ENCODE data around the gene RNF38.
"Not testable (repeated sequence)": the region's sequence is repeated elsewhere in the genome, so short reads cannot be mapped to it uniquely, and the experiment has no call there.

Gene RNF38

DNA sequence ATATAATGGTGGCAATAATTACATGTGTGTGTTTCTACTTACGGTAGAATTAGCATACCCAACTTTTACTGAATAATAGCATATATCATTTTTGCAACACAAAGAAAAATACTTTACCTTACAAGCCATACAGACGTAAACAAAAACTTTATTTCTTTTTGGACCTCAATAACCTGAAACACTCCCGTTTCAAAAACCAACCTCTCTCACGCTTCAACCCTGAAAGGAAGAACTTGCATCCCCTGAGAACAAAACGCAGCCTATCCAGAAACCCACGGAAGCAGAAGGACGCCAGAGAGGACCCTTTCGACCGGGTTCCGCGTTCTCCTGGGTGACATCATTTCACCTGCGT is at the start of gene RNF38:
Gene RNF38, minus strand, starts transcription at position 290 of the 352 bp plus-strand sequence. Its CDS starts 161 bp downstream, at position 129.
- peak in 1 of 3 experiments; percentile 25 for DNase-seq (ENCODE audit: low read depth in 3 of 3)

DNA sequence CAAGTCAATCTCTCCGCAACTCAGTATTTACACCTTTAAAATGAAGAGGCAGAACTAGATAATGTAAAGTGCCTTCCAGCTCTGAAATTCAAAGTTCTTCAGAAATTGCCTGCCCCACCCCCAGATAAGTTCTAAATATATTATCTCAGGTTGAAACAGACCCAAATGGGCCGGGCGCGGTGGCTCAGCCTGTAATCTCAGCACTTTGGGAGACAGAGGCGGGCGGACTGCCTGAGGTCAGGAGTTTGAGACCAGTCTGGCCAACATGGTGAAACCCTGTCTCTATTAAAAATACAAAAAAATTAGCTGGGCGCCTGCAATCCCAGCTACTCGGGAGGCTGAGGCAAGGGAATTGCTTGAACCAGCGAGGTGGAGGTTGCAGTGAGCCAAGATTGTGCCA is 48.5 kb upstream of the RNF38 start:
- DNase-seq (ENCODE audit: low read depth in 3 of 3) = not testable (repeated sequence)

DNA sequence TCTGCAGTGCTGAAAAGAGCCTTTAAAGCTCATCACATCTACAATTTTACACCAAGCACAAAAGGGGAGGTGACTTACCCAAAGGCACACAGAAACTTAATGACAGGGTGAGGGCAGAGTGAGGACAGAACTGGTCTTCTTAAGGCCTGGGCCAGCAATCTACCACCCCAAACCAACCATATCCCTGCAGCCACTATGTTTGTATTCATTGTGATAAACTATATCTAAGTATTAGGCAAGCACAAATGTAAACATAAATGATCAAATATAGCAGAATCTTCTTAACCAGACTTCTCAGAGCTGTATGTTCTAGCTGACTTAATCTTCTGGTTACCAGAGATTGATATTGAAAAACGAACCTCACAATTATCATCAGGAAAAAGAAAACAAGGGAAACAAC is 47.9 kb upstream of the RNF38 start:
- DNase-seq (ENCODE audit: low read depth in 3 of 3) = no peak

DNA sequence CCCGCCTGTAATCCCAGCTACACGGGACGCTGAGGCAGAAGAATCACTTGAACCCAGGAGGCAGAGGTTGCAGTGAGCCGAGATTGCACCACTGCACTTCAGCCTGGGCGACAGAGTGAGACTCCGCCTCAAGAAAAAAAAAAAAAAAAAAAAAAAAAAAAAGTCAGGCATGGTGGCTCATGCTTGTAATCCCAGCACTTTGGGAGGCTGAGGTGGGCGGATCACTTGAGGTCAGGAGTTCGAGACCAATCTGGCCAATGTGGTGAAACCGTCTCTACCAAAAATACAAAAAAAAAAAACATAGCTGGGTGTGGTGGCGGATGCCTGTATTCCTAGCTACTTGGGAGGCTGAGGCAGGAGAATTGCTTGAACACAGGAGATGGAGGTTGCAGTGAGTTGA is 46.6 kb upstream of the RNF38 start:
- DNase-seq (ENCODE audit: low read depth in 3 of 3) = not testable (repeated sequence)

DNA sequence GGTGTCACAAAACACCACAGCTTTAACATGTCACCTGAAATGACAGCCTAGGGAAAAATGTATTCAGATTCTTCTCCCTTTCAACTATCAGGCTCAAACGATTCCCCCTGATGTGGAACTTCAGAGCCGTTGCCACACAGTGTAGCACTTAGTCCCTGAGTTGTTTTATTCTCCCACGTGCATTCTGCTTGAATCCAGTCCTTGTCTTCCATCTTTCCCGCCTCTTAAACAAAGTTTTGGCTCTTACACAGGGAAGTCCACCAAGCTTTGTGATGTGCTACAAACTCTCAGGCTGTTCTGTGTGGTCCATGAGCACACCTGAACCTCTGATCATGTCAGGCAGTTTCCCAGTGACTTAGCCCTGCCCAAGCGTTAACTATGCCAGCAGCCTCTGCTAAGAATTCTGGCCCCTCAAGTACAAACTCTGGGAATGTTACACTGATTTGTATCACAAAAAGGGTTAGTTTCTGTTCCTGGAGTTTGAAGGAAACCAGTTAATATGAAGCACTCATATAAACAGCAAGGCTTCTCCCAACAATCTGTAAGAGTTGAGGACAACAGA is 45.8 kb upstream of the RNF38 start:
- DNase-seq (ENCODE audit: low read depth in 3 of 3) = no peak

DNA sequence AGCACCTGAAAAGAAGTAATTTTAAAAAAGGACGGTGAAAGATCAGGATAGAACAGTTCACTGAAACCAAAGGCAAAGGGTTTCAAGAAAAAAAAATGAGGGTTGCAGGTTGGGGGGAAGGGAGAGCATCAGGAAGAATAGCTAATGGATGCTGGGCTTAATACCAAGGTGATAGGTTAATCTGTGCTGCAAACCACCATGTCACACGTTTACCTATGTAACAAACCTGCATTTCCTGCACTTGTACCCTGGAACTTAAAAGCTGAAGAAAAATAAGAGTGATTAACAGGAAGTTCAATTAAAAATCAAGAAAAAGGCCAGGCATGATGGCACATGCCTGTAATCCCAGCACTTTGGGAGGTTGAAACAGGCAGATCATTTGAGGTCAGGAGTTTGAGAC is 44.1 kb upstream of the RNF38 start:
- no peak for DNase-seq (ENCODE audit: low read depth in 3 of 3)

DNA sequence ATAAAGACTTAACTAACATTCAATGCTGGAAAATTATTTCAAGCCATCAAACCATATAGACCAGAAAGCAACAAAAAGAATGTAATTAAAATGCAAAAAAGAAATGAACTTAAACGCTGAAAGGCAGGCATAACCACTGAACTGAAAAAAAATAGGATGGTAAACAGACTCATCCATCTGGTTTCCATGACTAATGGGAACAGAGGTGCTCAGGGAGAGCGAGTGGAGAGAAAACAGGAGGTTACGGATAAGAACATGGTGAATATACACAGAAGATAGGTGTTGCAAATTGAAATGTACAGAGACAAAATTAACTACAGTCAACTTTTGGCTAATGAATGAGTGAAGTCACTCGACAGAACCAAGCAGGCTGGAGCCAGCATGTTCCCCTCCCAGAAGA is 43.5 kb upstream of the RNF38 start:
- no peak for DNase-seq (ENCODE audit: low read depth in 3 of 3)

DNA sequence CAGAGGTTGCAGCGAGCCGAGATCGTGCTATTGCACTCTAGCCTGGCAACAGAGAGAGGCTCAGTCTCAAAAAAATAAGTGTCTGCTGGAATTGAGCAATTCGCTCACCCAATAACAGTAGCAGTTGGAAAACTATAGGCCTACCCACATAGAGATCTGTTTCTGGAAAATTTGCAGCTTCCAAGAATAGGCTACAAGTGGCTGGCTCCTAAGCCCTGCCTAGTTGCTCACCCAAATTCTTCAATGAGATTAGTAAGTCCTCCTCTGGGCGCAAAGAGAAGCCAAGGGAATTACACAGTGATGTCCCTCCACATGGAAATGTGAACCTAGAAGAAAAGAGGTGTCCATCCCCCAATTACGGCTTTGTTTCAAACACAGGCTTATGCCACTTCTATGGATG is 42.6 kb upstream of the RNF38 start:
- no peak for DNase-seq (ENCODE audit: low read depth in 3 of 3)

DNA sequence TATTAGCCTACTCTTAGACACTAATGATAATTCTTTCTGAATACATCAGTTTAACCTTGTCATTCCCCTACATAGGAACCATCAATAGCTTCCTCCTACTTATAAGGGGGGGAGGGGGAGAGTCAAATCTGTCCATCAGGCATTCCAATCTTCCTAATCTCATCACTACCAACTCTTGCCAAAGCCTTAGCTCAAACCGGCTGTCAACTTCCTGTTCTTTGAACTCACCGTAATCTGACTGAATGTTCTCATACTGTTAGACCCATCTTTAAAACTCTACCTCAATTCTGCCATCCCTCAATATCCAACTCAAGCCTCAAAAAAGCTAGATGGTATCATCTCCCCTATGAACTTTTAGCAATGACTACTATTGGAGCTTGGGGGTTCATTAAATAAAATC is 41.9 kb upstream of the RNF38 start:
- no peak for DNase-seq (ENCODE audit: low read depth in 3 of 3)

DNA sequence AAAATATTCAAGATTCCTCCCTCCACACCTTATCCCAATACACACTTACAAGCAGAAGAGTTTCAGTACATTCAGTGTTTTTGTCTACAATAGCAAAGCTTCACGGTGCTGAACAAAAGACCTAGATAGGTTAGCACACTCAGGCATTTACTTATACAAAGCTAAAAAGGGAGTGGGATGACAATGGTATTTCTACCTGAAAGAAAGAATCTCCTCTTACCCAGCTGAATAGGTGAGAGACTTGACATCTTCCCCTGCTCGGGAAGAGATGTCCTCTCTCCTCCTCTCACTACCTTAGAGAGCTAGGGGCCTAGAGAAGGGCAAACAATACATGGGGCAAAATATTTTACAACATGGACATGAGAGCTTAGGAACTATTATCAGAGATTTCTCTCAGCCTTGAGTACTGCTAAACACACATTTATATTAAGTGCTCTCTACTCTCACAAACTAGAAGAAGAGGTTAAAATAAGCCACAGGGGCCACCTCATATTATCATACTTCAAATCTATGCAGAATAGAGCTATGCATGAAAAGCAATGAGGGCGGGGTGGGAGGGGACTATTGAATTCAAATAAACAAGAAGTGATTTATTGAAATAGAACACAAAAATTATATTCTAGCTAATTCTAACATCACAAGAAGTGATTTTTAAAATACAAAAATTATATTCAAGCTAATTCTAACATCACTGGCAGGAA is 38.6 kb upstream of the RNF38 start:
- DNase-seq (ENCODE audit: low read depth in 3 of 3) = no peak

DNA sequence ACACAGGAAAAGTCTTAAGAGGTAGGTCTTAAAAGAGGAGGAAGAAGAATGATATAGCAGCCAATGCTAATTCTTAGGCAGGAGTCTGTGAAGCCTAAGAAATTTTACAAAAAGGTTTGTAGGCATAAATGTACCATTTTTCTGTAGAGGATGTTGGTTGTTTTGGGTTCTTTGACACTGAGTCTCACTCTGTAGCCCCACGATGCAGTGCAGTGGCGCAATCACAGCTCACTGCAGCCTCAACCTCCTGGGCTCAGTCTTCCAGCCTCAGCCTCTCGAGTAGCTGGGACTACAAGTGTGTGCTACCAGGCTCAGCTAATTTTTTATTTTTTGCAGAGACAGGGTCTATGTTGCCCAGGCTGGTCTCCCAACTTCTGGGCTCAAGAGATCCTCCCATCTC is 37.7 kb upstream of the RNF38 start:
- DNase-seq (ENCODE audit: low read depth in 3 of 3) = no peak

DNA sequence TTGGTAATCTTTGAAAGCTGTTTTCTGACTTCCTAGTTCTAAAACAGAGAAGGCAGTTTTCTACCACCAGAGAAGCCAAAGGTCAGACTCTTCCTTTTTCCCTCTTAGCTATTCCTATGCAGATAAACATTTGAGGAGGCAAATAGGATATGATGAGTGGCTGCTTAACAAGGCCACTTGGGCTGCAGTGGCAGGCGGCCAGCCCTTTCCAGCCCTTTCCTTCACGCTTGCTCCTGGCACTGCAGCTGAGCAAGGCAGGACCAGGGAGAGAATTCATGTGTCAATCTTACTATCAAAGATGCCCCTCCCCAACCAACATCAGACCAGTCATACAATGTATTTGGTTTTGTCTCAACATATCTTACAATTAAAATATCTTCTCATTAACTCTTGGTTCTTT is 36.8 kb upstream of the RNF38 start:
- DNase-seq (ENCODE audit: low read depth in 3 of 3) = no peak

DNA sequence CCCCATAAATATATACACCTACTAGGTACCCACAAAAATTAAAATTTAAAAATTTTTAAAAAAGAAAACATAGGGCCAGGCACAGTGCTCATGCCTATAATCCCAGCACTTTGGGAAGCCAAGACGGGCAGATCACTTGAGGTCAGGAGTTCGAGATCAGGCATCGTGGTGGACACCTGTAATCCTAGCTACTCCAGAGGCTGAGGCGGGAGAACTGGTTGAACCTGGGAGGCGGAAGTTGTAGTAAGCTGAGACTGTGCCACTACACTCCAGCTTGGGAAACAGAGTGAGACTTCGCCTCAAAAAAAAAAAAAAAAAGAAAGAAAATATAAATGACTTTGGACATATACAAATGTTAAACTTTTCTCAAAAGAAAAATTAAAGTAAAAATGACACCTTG is 33.3 kb upstream of the RNF38 start:
- no peak for DNase-seq (ENCODE audit: low read depth in 3 of 3)

DNA sequence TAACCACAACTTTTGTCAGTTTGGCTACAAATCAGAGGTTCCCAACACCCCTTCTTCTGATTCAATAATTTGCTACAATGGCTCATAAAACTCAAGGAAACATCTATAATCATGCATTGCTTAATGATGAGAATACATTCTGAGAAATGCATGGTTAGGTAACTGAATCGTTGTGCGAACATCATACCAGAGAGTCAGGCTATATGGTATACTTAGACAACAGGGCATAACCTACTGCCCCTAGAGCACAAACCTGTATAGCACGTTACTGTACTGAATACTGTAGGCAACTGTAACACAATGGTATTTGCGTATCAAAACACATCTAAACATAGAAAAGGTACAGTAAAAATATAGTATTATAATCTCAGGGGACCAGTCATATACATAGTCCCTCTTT is 31.0 kb upstream of the RNF38 start:
- DNase-seq (ENCODE audit: low read depth in 3 of 3) = no peak

DNA sequence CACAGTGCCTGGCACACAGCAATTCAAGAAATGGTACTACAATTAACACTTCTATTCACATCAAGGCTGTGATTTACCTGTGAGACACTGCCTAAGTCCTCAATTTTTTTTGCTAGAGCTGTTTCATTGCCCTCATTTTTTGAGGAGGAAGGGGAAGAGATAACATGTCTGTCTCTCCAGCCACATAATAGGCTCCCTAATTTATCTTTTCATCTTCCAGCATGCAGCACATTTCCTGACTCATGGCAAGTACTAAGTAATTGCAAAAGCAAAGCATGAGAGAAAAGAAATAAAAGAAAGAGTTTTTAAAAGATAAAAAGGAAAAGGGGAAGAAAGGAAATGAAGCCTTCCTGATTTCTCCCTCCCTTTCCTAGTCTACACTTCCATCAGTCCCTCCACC is 26.9 kb upstream of the RNF38 start:
- DNase-seq (ENCODE audit: low read depth in 3 of 3) = no peak

DNA sequence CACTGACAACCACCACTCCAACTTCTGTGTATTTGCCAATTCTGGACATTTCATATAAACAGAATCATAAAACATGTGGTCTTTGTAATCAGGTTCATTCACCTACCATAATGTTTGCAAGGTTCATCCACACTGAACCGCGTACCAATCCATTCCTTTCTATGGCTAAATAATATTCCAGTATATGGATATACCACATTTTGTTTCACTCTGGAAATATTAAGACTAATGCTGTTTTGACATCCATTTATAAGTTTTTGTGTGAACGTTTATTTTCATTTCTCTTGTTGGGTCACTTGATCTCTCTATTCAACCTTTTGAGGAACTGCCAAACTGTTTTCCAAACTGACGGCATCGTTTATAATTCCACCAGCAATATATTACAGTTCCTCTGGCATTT is 26.3 kb upstream of the RNF38 start:
- no peak for DNase-seq (ENCODE audit: low read depth in 3 of 3)

DNA sequence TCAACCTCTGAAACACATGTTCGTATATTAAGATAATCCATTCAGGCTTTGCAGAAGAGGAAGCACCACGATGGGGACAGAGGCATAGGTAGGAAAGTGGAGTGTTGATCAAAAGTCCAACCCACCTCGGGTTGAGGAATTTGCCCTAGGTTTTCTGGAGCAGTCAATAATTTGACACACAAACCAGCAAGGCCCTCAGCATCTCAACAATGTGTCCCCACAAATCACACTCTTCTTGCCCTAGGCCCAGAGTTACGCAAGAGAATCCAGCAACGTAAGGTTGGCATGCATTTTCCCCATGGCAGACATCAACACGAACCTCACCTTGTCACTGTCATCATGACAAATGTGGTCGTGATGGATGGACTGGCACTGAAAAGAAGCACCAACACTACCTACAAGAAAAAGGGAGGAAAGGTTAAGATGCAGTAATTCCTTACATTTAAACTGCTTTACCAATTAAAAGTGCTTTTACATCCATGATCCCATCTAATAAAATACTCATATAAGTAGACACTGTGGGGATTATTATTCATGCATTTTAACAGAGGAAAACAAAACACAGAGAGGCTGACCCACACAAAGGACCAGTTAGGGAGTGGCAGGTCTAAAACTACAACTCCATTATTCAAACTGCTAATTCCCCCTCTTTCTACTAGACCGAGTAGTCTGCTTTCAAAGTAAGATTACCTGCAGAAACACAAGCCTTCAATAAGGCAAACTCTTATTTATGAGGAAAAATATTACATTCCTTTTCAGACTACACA is 24.4 kb upstream of the RNF38 start:
- no peak for DNase-seq (ENCODE audit: low read depth in 3 of 3)

DNA sequence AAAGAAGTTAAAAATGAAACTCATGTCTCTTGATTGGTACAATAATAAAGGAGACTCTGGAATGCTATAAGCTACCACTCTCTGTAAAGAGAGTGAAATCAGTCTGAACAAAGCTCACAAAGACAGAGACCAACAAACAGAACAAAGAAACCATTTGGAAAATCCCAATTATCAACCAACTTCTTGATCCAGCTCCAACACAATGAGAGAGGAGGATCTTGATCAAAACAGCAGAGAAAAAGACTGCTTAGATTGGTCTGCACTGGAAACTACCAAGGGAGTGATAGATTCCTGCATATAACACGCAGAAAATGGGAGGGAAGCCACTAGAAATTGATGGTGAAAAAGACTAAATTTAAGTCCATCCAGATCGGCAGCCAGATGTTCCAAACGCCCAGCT is 23.1 kb upstream of the RNF38 start:
- DNase-seq (ENCODE audit: low read depth in 3 of 3) = no peak

DNA sequence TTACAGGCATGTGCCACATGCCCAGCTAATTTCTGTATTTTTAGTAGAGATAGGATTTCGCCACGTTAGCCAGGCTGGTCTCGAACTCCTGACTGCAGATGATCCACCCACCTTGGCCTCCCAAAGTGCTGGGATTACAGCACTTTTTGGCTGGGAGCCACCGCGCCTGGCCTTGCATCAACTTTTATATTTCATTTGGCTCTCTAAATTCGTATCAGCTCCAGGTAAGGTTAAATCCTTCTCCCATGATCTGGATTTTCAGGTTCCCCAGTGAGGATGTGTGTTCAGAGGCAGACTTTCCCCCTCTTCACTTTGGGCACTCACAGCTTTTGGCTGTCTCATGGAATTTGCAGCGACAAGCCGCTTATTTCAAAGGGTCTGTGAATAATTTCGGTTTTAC is 16.8 kb upstream of the RNF38 start:
- DNase-seq (ENCODE audit: low read depth in 3 of 3) = no peak

DNA sequence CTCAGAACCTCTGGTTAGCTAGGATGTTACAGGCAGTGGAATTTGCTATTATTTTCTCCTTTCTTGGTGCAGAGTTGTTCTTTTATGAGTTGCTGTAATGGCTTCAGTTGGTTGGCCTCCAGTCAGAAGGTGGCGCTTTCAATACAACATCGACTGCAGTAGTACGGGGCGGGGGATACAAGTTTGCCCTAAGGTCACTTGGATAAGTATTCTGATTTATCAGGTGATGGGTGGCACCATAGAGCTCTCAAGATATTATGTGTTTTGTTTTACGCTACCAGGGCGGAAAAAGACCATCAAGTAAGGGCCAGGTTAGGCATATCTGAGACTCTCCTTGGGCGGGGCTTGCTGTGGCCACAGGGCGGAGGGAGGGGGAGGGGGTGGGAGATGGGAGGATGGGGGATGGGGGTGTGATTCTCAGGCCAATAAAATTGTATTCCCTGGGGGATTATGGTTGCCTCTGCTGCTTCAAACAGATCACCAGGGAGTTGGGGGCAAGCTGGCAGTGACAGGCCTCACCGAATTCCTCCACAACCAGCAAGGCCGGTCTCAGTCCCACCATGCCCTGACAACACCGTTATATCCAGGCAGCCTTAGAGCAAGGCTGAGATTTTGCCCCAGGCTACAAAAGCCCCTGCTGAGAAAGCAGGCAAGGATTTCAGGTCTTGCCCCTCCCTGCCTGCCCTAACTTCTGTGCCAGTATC is 15.9 kb upstream of the RNF38 start:
- DNase-seq (ENCODE audit: low read depth in 3 of 3) = no peak

DNA sequence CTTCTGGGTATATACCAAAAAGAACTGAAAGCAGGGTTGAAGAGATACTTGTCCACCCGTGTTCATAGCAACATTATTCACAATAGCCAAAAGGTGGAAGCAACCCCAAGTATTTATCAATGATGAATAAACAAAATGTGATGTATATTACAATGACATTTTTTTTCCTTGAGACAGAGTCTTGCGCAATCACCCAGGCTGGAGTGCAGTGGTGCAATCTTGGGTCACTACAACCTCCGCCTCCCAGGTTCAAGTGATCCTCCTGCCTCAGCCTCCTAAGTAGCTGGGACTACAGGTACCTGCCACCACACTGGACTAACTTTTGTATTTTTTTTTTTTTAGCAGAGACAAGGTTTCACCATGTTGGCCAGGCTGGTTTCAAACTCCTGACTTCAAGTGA is 11.3 kb upstream of the RNF38 start:
- DNase-seq (ENCODE audit: low read depth in 3 of 3) = not testable (repeated sequence)

DNA sequence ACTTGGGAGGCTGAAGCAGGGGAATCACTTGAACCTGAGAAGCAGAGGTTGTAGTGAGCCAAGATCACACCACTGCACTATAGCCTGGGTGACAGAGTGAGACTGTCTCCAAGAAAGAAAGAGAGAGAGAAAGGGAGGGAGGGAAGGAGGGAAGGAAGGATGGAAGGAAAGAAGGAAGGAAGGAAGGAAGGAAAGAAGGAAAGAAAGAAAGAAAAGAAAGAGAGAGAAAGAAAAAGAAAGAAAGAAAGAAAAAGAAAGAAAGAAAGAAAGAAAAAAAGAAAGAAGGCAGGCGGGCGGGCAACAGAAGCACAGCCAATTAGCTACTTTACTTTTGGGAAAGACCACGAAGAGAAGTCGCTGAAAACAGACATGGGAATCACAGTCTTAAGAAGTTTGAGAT is 9.0 kb upstream of the RNF38 start:
- DNase-seq (ENCODE audit: low read depth in 3 of 3) = not testable (repeated sequence)

Data from stimulated activated CD4-positive, alpha-beta T cell treated with anti-CD3 and anti-CD28 coated beads, TNF-alpha, amount 100 ng/mL, for 4 hours (primary cell).